Right lobe of liver (tissue), 6 donors: ENCODE results near the gene ALOX5. TPM values are rescaled to one million over a fixed set of nuclear protein-coding genes. Genes with fewer than 3 reads are reported as not detected.

ENCODE experiments used
- ATAC-seq, 4 donors: fragments of 200-7000 bp; cut with Tn5 transposase; one replicate each; pipeline ENCODE4 v1.9.1; 2020; ENCODE audit warnings: mild to moderate bottlenecking in 4 of 4, moderate library complexity in 4 of 4
- DNase-seq, 3 donors: peaks; one replicate each; pipeline ENCODE4 v3.0.0-alpha.2; 2020
- H3K27ac ChIP-seq, 3 donors: fragments of 200-600 bp; one replicate each; pipeline ENCODE4 v1.8.0; 2022
- H3K27me3 ChIP-seq, 2 donors: fragments of 200-600 bp; one replicate each; pipeline ENCODE4 v1.8.0; 2022
- H3K36me3 ChIP-seq, 4 donors: fragments of 200-600 bp; sonication (generic) in 1 of 4; one replicate each; pipeline versions ENCODE4 v1.5.1 to v1.8.0; 2017 to 2022; ENCODE audit warnings: control low read depth in 1 of 4
- H3K4me1 ChIP-seq, 4 donors: fragments of 200-600 bp; sonication (generic) in 1 of 4; one replicate each; pipeline versions ENCODE4 v1.5.1 to v1.8.0; 2017 to 2022; ENCODE audit warnings: control low read depth in 1 of 4
- H3K4me3 ChIP-seq, 3 donors: fragments of 200-600 bp; one replicate each; pipeline ENCODE4 v1.8.0; 2022
- H3K9me3 ChIP-seq, 4 donors: fragments of 200-600 bp; sonication (generic) in 1 of 4; one replicate each; pipeline versions ENCODE4 v1.5.1 to v1.8.0; 2017 to 2022; ENCODE audit warnings: control low read depth in 1 of 4
- CTCF ChIP-seq, 4 donors: fragments of 200-600 bp in 3 of 4; fragments of 450-650 bp in 1 of 4; IDR thresholded peaks; one replicate each; pipeline versions ENCODE4 v1.5.1 to v1.8.0; 2016 to 2022; ENCODE audit warnings: antibody characterized with exemption in 4 of 4, mild to moderate bottlenecking in 2 of 4
- POLR2A ChIP-seq: fragments of 450-650 bp; IDR thresholded peaks from one replicate; pipeline ENCODE4 v1.6.1; 2017; ENCODE audit warnings: antibody characterized with exemption, mild to moderate bottlenecking
- WGBS: methylation state at CpG from one replicate; pipeline ENCODE4 v1.1.6; 2018; ENCODE audit warnings: low coverage, low lambda C conversion rate; ENCODE audit not compliant: insufficient coverage; ENCODE audit errors: missing lambda C conversion rate; 5-methylcytosine and 5-hydroxymethylcytosine counted together
- intact Hi-C, 2 donors: fragments of 100-400 bp; cut with DNase I; formaldehyde crosslinking; loops; one replicate each; pipeline versions ENCODE4 v1.11.2 to v1.14.1; 2022
- total RNA-seq, 6 experiments: library from RNA; depleted of rRNA in 2 of 6; stranded (reverse); fragments of >200 nt in 2 of 6; fragmentation: NEBNext Ultra II Directional in 3 of 6; extraction: Animal tissue kit (Norgen Biotek cat#: 25700) in 3 of 6; gene quantifications; one replicate each; pipeline versions ENCODE4 v1.1.0 to v1.2.4, GENCODE V29; 2016 to 2023
- donor health status: DM: no; HTN: yes; CAD: no.
- donor health status: DM: no; HTN: no; CAD: no.
- donor health status: DM: no; HTN: no; CAD: no.
- donor health status: DM: no; HTN: yes; CAD: no.
- donor health status: DM: no; HTN: yes; CAD: no.

Gene ALOX5
- total RNA-seq, 6 experiments from 2014 or later, result 3.1 to 10.9 (median 6.6) TPM

- Histone ChIP-seq H3K27ac (no peak overlapping the region), H3K9me3 (no peaks in the 10 kb centered on the region), H3K4me1 (no peaks in the 10 kb centered on the region), H3K36me3 (no peaks in the 10 kb centered on the region), H3K27me3 (no peaks in the 10 kb centered on the region), H3K4me3 (no peak overlapping the region)
- DNase-seq (no peak), ATAC-seq (no peak)
- intact Hi-C loops, result no loop called here
- WGBS, result 98% methylated on average over 3 of the region's 3 CpGs
- TF ChIP-seq CTCF (IDR thresholded peaks at IDR 0.05) (no peak), POLR2A (no peak)
Observed at GRCh38 chr10:45490277-45490676, 116.3 kb downstream of the ALOX5 start.

GRCh38 chr10:45491061-45491460, 117.0 kb downstream of the ALOX5 start:
- Histone ChIP-seq H3K4me1 (no peaks in the 10 kb centered on the region), H3K36me3 (no peaks in the 10 kb centered on the region), H3K27me3 (no peaks in the 10 kb centered on the region), H3K27ac (no peak overlapping the region), H3K9me3 (peaks cover 0 to 3% (median 0%) of the 10 kb centered on the region in 4 donors), H3K4me3 (no peak overlapping the region)
- DNase-seq (no peak), ATAC-seq (no peak)
- no peak for TF ChIP-seq POLR2A
- TF ChIP-seq CTCF (IDR thresholded peaks at IDR 0.05), result no peak
- 95% methylated on average over 4 of the region's 7 CpGs for WGBS
- intact Hi-C loops, result no loop called here

Other genes with a start within 250 kb of the ALOX5 start
- gene OR13A1, start 58.6 kb upstream of the ALOX5 start, total RNA-seq, result not detected